Endothelial cell (in vitro differentiated cells): Measurements from ENCODE around the gene AUTS2. TPM values are rescaled to one million over a fixed set of nuclear protein-coding genes. Genes with fewer than 3 reads are reported as not detected.

Source experiments
- DNase-seq: peaks from one replicate; pipeline ENCODE4 v3.0.0; 2021; ENCODE audit warnings: low spot score
- H3K27ac Mint-ChIP-seq: one replicate; pipeline ENCODE4 v1.8.0; 2021; ENCODE audit warnings: mixed read lengths, inconsistent platforms; ENCODE audit not compliant: unreplicated experiment
- H3K27me3 Mint-ChIP-seq: one replicate; pipeline ENCODE4 v1.8.0; 2021; ENCODE audit warnings: mild to moderate bottlenecking, moderate library complexity, mixed read lengths, inconsistent platforms; ENCODE audit not compliant: unreplicated experiment
- H3K36me3 Mint-ChIP-seq: one replicate; pipeline ENCODE4 v1.8.0; 2021; ENCODE audit warnings: mild to moderate bottlenecking, low read depth, mixed read lengths, inconsistent platforms; ENCODE audit not compliant: unreplicated experiment
- H3K4me1 Mint-ChIP-seq: one replicate; pipeline ENCODE4 v1.8.0; 2021; ENCODE audit warnings: mild to moderate bottlenecking, mixed read lengths, inconsistent platforms; ENCODE audit not compliant: unreplicated experiment
- H3K4me3 Mint-ChIP-seq: one replicate; pipeline ENCODE4 v1.8.0; 2021; ENCODE audit warnings: mild to moderate bottlenecking, mixed read lengths, inconsistent platforms; ENCODE audit not compliant: unreplicated experiment
- H3K9me3 Mint-ChIP-seq: one replicate; pipeline ENCODE4 v1.8.0; 2021; ENCODE audit warnings: mixed read lengths, inconsistent platforms; ENCODE audit not compliant: unreplicated experiment
- CTCF ChIP-seq: fragments of 200-600 bp; sonication (generic); IDR thresholded peaks from one replicate; pipeline ENCODE4 v1.5.0; 2021; ENCODE audit warnings: antibody characterized with exemption; ENCODE audit not compliant: unreplicated experiment
- total RNA-seq: library from RNA; stranded (reverse); fragmentation: NEBNext Ultra II Directional; extraction: Animal tissue kit (Norgen Biotek cat#: 25700); gene quantifications from one replicate; pipeline ENCODE4 v1.2.1, GENCODE V29; 2021; ENCODE audit not compliant: unreplicated experiment

AUTS2 gene
- total RNA-seq, 1 donor from 2014 or later = 103 TPM

GRCh38 chr7:70314221-70314620 is 715.9 kb downstream of the AUTS2 start:
- Mint-ChIP-seq H3K9me3 (no peaks in the 10 kb centered on the region), H3K27ac (no peak overlapping the region), H3K36me3 (peaks cover 4% of the 10 kb centered on the region), H3K4me1 (no peaks in the 10 kb centered on the region), H3K27me3 (peaks cover 7% of the 10 kb centered on the region), H3K4me3 (no peak overlapping the region)
- no peak for DNase-seq
- TF ChIP-seq CTCF = no peak

GRCh38 chr7:70316745-70317144 is 718.5 kb downstream of the AUTS2 start:
- no peak overlapping the region for H3K4me3 Mint-ChIP-seq
- H3K27ac Mint-ChIP-seq = no peak overlapping the region
- H3K4me1 Mint-ChIP-seq = no peaks in the 10 kb centered on the region
- DNase-seq = no peak
- no peaks in the 10 kb centered on the region for H3K9me3 Mint-ChIP-seq
- H3K36me3 Mint-ChIP-seq = no peaks in the 10 kb centered on the region
- peaks cover 7% of the 10 kb centered on the region for H3K27me3 Mint-ChIP-seq
- TF ChIP-seq CTCF = no peak

- Mint-ChIP-seq H3K4me1 (no peaks in the 10 kb centered on the region), H3K27ac (no peak overlapping the region)
- no peak for DNase-seq
Measured at GRCh38 chr7:70317356-70317755, 719.1 kb downstream of the AUTS2 start.

GRCh38 chr7:70318511-70318910 is 720.2 kb downstream of the AUTS2 start:
- Mint-ChIP-seq H3K4me3 (no peak overlapping the region), H3K27me3 (peaks cover 7% of the 10 kb centered on the region), H3K27ac (no peak overlapping the region), H3K9me3 (no peaks in the 10 kb centered on the region), H3K36me3 (no peaks in the 10 kb centered on the region), H3K4me1 (no peaks in the 10 kb centered on the region)
- DNase-seq = no peak
- no peak for TF ChIP-seq CTCF

More at GRCh38 chr7:70317356-70317755, 719.1 kb downstream of the AUTS2 start:
- Mint-ChIP-seq H3K27me3 (peaks cover 7% of the 10 kb centered on the region), H3K9me3 (no peaks in the 10 kb centered on the region), H3K4me3 (no peak overlapping the region), H3K36me3 (no peaks in the 10 kb centered on the region)
- no peak for TF ChIP-seq CTCF

- no peak for DNase-seq
- Mint-ChIP-seq H3K9me3 (no peaks in the 10 kb centered on the region), H3K36me3 (no peaks in the 10 kb centered on the region), H3K27ac (no peak overlapping the region), H3K4me3 (no peak overlapping the region), H3K4me1 (no peaks in the 10 kb centered on the region), H3K27me3 (peaks cover 6% of the 10 kb centered on the region)
- TF ChIP-seq CTCF = no peak
Measured at GRCh38 chr7:70319057-70319456, 720.8 kb downstream of the AUTS2 start.
